Measurements from ENCODE around the gene ZNF516.

Gene ZNF516

GRCh38 chr18:76368976-76369375 lies 126.1 kb downstream of the ZNF516 start:
- DNase-seq (ENCODE audit: low read depth in 1 of 2, low spot score in 1 of 2), result no peak

GRCh38 chr18:76368271-76368670 lies 126.8 kb downstream of the ZNF516 start:
- DNase-seq (ENCODE audit: low read depth in 1 of 2, low spot score in 1 of 2), result no peak

GRCh38 chr18:76367168-76368125 lies 127.6 kb downstream of the ZNF516 start:
- no peak for DNase-seq (ENCODE audit: low read depth in 1 of 2, low spot score in 1 of 2)

- no peak for DNase-seq (ENCODE audit: low read depth in 1 of 2, low spot score in 1 of 2)
Observed at GRCh38 chr18:76365561-76365960, 129.5 kb downstream of the ZNF516 start.

- DNase-seq (ENCODE audit: low read depth in 1 of 2, low spot score in 1 of 2), result no peak
Observed at GRCh38 chr18:76364282-76365259, 130.5 kb downstream of the ZNF516 start.

GRCh38 chr18:76363436-76364120 lies 131.5 kb downstream of the ZNF516 start:
- DNase-seq (ENCODE audit: low read depth in 1 of 2, low spot score in 1 of 2), result no peak

- DNase-seq (ENCODE audit: low read depth in 1 of 2, low spot score in 1 of 2), result no peak
Observed at GRCh38 chr18:76362676-76363075, 132.4 kb downstream of the ZNF516 start.

GRCh38 chr18:76361219-76361618 lies 133.8 kb downstream of the ZNF516 start:
- no peak for DNase-seq (ENCODE audit: low read depth in 1 of 2, low spot score in 1 of 2)

- DNase-seq (ENCODE audit: low read depth in 1 of 2, low spot score in 1 of 2), result no peak
Observed at GRCh38 chr18:76359909-76360308, 135.1 kb downstream of the ZNF516 start.

GRCh38 chr18:76358774-76359173 lies 136.3 kb downstream of the ZNF516 start:
- no peak for DNase-seq (ENCODE audit: low read depth in 1 of 2, low spot score in 1 of 2)

- DNase-seq (ENCODE audit: low read depth in 1 of 2, low spot score in 1 of 2), result no peak
Observed at GRCh38 chr18:76357585-76358260, 137.3 kb downstream of the ZNF516 start.

GRCh38 chr18:76357174-76357573 lies 137.9 kb downstream of the ZNF516 start:
- no peak for DNase-seq (ENCODE audit: low read depth in 1 of 2, low spot score in 1 of 2)

GRCh38 chr18:76356666-76357065 lies 138.4 kb downstream of the ZNF516 start:
- no peak for DNase-seq (ENCODE audit: low read depth in 1 of 2, low spot score in 1 of 2)

- no peak for DNase-seq (ENCODE audit: low read depth in 1 of 2, low spot score in 1 of 2)
Observed at GRCh38 chr18:76354348-76354747, 140.7 kb downstream of the ZNF516 start.

GRCh38 chr18:76353500-76353899 lies 141.5 kb downstream of the ZNF516 start:
- no peak for DNase-seq (ENCODE audit: low read depth in 1 of 2, low spot score in 1 of 2)

- no peak for DNase-seq (ENCODE audit: low read depth in 1 of 2, low spot score in 1 of 2)
Observed at GRCh38 chr18:76353046-76353445, 142.0 kb downstream of the ZNF516 start.

- DNase-seq (ENCODE audit: low read depth in 1 of 2, low spot score in 1 of 2), result no peak
Observed at GRCh38 chr18:76351961-76352581, 143.0 kb downstream of the ZNF516 start.

- no peak for DNase-seq (ENCODE audit: low read depth in 1 of 2, low spot score in 1 of 2)
Observed at GRCh38 chr18:76350134-76351025, 144.7 kb downstream of the ZNF516 start.
